ENCODE results near the gene ARHGEF19. TPM values are rescaled to one million over a fixed set of nuclear protein-coding genes. Genes with fewer than 3 reads are reported as not detected.
A peak's percentile ranks its signal among the peaks of the same experiment; 100 is the strongest.

ARHGEF19 gene
- total and polyA plus RNA-seq, 2 of the 13 experiments (the other 11 are each of a cell fraction or from before 2014, with no cell fraction given), result 1.7 to 1.8 TPM

DNA sequence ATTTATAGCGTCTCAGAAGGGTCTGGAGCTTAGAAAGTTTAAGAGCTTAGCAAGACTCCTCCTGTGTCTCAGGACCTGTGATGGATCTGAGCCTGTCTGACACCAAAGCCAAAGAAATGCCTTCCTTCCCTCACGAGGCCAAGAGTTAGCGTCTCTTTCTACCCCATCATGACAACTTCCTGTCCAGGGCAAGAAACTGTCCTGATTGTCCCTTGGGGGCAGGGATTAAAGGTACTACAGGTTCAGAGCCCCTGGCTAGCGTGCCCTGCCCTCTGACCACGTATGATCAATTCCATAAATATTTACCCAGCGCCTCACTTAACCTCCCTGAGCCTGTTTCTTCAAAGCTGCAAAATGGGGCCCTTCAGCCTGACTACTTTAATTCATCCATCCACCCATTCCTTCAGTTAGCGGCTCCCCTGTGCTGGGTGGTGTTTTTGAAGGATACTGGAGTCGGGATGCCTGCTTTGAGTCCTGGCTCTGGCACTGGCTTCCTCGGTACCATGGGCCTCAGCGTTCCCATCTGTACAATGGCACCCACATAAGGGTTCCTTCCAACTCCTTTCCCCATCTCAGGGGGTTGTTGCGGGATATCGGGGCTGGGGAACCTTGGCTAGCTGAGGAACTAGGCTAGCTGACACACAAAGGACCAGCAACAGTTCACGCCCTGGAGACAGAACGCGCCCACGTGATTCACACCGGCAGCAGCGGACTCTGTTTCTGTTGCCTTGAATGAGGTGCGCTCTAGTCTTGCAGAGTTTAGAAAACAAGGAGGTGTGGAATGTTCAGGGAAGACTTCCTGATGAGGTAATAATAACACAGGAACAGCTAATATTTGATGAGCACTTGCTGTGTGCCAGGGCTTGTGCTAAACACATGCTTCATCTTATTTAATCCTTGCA lies 33.6 kb downstream of the ARHGEF19 start (continued):
- TF ChIP-seq, protein P1, sequence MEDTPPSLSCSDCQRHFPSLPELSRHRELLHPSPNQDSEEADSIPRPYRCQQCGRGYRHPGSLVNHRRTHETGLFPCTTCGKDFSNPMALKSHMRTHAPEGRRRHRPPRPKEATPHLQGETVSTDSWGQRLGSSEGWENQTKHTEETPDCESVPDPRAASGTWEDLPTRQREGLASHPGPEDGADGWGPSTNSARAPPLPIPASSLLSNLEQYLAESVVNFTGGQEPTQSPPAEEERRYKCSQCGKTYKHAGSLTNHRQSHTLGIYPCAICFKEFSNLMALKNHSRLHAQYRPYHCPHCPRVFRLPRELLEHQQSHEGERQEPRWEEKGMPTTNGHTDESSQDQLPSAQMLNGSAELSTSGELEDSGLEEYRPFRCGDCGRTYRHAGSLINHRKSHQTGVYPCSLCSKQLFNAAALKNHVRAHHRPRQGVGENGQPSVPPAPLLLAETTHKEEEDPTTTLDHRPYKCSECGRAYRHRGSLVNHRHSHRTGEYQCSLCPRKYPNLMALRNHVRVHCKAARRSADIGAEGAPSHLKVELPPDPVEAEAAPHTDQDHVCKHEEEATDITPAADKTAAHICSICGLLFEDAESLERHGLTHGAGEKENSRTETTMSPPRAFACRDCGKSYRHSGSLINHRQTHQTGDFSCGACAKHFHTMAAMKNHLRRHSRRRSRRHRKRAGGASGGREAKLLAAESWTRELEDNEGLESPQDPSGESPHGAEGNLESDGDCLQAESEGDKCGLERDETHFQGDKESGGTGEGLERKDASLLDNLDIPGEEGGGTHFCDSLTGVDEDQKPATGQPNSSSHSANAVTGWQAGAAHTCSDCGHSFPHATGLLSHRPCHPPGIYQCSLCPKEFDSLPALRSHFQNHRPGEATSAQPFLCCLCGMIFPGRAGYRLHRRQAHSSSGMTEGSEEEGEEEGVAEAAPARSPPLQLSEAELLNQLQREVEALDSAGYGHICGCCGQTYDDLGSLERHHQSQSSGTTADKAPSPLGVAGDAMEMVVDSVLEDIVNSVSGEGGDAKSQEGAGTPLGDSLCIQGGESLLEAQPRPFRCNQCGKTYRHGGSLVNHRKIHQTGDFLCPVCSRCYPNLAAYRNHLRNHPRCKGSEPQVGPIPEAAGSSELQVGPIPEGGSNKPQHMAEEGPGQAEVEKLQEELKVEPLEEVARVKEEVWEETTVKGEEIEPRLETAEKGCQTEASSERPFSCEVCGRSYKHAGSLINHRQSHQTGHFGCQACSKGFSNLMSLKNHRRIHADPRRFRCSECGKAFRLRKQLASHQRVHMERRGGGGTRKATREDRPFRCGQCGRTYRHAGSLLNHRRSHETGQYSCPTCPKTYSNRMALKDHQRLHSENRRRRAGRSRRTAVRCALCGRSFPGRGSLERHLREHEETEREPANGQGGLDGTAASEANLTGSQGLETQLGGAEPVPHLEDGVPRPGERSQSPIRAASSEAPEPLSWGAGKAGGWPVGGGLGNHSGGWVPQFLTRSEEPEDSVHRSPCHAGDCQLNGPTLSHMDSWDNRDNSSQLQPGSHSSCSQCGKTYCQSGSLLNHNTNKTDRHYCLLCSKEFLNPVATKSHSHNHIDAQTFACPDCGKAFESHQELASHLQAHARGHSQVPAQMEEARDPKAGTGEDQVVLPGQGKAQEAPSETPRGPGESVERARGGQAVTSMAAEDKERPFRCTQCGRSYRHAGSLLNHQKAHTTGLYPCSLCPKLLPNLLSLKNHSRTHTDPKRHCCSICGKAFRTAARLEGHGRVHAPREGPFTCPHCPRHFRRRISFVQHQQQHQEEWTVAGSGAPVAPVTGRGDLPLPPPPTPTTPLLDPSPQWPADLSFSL (CRISPR knock-in tag; IDR thresholded peaks at IDR 0.05), result no peak
- 0 out of 2 replicates have a peak, but pooled peaks have one; percentile 0 for TF ChIP-seq MAFF (IDR thresholded peaks at IDR 0.05; ENCODE audit: low read depth, low read length)
- TF ChIP-seq ZNF235 (CRISPR knock-in tag; IDR thresholded peaks at IDR 0.05; ENCODE audit: borderline replicate concordance), result peak; percentile 54; the same call in 1 of the 2 replicates
- TF ChIP-seq ZNF615 (CRISPR knock-in tag; IDR thresholded peaks at IDR 0.05; ENCODE audit: borderline replicate concordance), result no peak
- TF ChIP-seq ZNF552 (CRISPR knock-in tag; IDR thresholded peaks at IDR 0.05; ENCODE audit: borderline replicate concordance), result no peak
- TF ChIP-seq JDP2 (CRISPR knock-in tag; IDR thresholded peaks at IDR 0.05; ENCODE audit: borderline replicate concordance), result no peak
- 0 out of 2 replicates have a peak, but pooled peaks have one; percentile 26 for TF ChIP-seq ZNF746 (CRISPR knock-in tag; IDR thresholded peaks at IDR 0.05)
- TF ChIP-seq SUZ12 (IDR thresholded peaks at IDR 0.05; ENCODE audit: low read depth, low read length), result no peak
- 0 out of 2 replicates have a peak, but pooled peaks have one; percentile 6 for TF ChIP-seq BHLHE40 (IDR thresholded peaks at IDR 0.05; ENCODE audit: low read length)
- TF ChIP-seq ZNF614 (CRISPR knock-in tag; IDR thresholded peaks at IDR 0.05; ENCODE audit: borderline replicate concordance), result no peak
- no peak for TF ChIP-seq RBM22 (optimal IDR thresholded peaks at IDR 0.05; ENCODE audit: low read length)
- TF ChIP-seq ZNF703 (CRISPR knock-in tag; IDR thresholded peaks at IDR 0.05; ENCODE audit: borderline replicate concordance), result no peak
- TF ChIP-seq, protein P2, sequence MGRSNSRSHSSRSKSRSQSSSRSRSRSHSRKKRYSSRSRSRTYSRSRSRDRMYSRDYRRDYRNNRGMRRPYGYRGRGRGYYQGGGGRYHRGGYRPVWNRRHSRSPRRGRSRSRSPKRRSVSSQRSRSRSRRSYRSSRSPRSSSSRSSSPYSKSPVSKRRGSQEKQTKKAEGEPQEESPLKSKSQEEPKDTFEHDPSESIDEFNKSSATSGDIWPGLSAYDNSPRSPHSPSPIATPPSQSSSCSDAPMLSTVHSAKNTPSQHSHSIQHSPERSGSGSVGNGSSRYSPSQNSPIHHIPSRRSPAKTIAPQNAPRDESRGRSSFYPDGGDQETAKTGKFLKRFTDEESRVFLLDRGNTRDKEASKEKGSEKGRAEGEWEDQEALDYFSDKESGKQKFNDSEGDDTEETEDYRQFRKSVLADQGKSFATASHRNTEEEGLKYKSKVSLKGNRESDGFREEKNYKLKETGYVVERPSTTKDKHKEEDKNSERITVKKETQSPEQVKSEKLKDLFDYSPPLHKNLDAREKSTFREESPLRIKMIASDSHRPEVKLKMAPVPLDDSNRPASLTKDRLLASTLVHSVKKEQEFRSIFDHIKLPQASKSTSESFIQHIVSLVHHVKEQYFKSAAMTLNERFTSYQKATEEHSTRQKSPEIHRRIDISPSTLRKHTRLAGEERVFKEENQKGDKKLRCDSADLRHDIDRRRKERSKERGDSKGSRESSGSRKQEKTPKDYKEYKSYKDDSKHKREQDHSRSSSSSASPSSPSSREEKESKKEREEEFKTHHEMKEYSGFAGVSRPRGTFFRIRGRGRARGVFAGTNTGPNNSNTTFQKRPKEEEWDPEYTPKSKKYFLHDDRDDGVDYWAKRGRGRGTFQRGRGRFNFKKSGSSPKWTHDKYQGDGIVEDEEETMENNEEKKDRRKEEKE (IDR thresholded peaks at IDR 0.05), result no peak
- TF ChIP-seq, protein P3, sequence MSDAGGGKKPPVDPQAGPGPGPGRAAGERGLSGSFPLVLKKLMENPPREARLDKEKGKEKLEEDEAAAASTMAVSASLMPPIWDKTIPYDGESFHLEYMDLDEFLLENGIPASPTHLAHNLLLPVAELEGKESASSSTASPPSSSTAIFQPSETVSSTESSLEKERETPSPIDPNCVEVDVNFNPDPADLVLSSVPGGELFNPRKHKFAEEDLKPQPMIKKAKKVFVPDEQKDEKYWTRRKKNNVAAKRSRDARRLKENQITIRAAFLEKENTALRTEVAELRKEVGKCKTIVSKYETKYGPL (CRISPR knock-in tag; IDR thresholded peaks at IDR 0.05), result no peak
- no peak for TF ChIP-seq ZNF674 (CRISPR knock-in tag; IDR thresholded peaks at IDR 0.05; ENCODE audit: low read depth)
- TF ChIP-seq PLRG1 (conservative IDR thresholded peaks at IDR 0.05), result no peak
- no peak for TF ChIP-seq SRSF1 (optimal IDR thresholded peaks at IDR 0.05; ENCODE audit: low read depth, low read length)
- no peak for TF ChIP-seq HOXA5 (CRISPR knock-in tag; IDR thresholded peaks at IDR 0.05)
- TF ChIP-seq KLF11 (CRISPR knock-in tag; IDR thresholded peaks at IDR 0.05), result 0 out of 2 replicates have a peak, but pooled peaks have one; percentile 42

All from HepG2 (cell line).